ENCODE results near the gene PEA15.

GRCh38 chr1:160186729-160187128 lies 18.5 kb upstream of the PEA15 start:
- no peak for TF ChIP-seq NFIC (IDR thresholded peaks at IDR 0.05; ENCODE audit: low read depth, low read length)
- TF ChIP-seq FOXM1 (IDR thresholded peaks at IDR 0.05; ENCODE audit: low read depth, low read length): no peak
- TF ChIP-seq, protein P1, sequence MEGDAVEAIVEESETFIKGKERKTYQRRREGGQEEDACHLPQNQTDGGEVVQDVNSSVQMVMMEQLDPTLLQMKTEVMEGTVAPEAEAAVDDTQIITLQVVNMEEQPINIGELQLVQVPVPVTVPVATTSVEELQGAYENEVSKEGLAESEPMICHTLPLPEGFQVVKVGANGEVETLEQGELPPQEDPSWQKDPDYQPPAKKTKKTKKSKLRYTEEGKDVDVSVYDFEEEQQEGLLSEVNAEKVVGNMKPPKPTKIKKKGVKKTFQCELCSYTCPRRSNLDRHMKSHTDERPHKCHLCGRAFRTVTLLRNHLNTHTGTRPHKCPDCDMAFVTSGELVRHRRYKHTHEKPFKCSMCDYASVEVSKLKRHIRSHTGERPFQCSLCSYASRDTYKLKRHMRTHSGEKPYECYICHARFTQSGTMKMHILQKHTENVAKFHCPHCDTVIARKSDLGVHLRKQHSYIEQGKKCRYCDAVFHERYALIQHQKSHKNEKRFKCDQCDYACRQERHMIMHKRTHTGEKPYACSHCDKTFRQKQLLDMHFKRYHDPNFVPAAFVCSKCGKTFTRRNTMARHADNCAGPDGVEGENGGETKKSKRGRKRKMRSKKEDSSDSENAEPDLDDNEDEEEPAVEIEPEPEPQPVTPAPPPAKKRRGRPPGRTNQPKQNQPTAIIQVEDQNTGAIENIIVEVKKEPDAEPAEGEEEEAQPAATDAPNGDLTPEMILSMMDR (IDR thresholded peaks at IDR 0.05 in 2 of 3, conservative IDR thresholded peaks at IDR 0.05 in 1 of 3; ENCODE audit: control insufficient read depth in 2 of 3, extremely low read depth in 1 of 3, insufficient read depth in 1 of 3, low read depth in 3 of 3, low read length in 3 of 3): no peak
- TF ChIP-seq, protein P2, sequence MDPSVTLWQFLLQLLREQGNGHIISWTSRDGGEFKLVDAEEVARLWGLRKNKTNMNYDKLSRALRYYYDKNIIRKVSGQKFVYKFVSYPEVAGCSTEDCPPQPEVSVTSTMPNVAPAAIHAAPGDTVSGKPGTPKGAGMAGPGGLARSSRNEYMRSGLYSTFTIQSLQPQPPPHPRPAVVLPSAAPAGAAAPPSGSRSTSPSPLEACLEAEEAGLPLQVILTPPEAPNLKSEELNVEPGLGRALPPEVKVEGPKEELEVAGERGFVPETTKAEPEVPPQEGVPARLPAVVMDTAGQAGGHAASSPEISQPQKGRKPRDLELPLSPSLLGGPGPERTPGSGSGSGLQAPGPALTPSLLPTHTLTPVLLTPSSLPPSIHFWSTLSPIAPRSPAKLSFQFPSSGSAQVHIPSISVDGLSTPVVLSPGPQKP (IDR thresholded peaks at IDR 0.05; ENCODE audit: low read depth, low read length): no peak
- TF ChIP-seq ASH2L (IDR thresholded peaks at IDR 0.05; ENCODE audit: borderline replicate concordance, low read depth): no peak
- TF ChIP-seq, protein P3, sequence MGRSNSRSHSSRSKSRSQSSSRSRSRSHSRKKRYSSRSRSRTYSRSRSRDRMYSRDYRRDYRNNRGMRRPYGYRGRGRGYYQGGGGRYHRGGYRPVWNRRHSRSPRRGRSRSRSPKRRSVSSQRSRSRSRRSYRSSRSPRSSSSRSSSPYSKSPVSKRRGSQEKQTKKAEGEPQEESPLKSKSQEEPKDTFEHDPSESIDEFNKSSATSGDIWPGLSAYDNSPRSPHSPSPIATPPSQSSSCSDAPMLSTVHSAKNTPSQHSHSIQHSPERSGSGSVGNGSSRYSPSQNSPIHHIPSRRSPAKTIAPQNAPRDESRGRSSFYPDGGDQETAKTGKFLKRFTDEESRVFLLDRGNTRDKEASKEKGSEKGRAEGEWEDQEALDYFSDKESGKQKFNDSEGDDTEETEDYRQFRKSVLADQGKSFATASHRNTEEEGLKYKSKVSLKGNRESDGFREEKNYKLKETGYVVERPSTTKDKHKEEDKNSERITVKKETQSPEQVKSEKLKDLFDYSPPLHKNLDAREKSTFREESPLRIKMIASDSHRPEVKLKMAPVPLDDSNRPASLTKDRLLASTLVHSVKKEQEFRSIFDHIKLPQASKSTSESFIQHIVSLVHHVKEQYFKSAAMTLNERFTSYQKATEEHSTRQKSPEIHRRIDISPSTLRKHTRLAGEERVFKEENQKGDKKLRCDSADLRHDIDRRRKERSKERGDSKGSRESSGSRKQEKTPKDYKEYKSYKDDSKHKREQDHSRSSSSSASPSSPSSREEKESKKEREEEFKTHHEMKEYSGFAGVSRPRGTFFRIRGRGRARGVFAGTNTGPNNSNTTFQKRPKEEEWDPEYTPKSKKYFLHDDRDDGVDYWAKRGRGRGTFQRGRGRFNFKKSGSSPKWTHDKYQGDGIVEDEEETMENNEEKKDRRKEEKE (IDR thresholded peaks at IDR 0.05): no peak
- TF ChIP-seq POLR2AphosphoS2 (IDR thresholded peaks at IDR 0.05; ENCODE audit: low read depth, low read length): no peak

Measured in GM12878 (cell line).